Stimulated activated CD8-positive, alpha-beta memory T cell treated with anti-CD3 and anti-CD28 coated beads, Interleukin-15, amount 100 ng/mL, for 1 hour (primary cell): ENCODE measurements around the gene SLX4IP.

Experiments used
- DNase-seq: peaks from one replicate; pipeline ENCODE4 v3.0.0-alpha.2; 2020; ENCODE audit warnings: low read depth

The SLX4IP gene

DNA sequence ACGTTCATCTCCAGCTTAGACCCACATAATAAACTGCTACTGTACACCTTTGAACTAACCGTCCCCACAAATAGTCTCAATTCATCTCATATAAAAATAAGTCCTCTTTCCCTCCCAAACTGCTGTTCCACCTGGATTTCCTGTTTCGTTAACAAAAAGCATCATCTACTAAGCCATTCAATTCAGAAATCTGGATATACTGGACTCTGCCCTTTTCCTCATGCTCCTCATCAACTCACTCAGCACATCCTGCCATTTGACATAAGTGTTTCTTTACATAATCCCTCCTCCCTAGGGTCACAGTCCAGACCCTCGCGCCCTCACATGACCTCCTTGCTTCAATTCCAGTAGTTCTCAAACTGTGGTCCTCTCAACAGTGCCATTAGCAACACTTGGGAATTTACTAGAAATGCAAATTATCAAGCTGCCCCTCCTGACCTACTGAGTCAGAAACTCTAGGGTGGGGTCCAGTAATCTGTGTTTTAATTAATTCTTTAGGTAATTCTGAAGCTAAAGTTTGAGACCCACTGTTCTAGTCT is 5.6 kb upstream of the SLX4IP start:
- DNase-seq: no peak

DNA sequence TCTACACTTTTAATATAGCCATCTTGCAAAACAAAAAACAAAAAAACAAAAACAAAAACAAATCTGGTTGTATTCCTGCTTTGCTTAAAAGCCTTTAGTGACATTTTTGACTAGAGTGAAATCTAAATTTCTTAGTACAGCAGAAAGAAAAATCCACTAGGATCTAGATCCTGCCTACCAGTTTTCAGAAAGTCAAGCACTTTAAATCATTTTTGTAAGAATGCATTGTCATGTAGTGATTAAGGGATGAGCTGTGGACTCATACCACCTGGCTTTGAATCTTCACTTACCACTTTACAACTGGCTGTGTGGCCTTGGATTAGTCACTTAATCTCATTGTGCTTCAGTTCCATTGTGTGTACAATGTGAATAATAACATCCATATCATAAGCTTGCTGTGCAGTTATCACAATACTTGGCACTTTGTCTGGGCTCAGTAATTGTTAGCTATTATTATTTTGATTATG is 5.1 kb upstream of the SLX4IP start:
- DNase-seq: no peak

DNA sequence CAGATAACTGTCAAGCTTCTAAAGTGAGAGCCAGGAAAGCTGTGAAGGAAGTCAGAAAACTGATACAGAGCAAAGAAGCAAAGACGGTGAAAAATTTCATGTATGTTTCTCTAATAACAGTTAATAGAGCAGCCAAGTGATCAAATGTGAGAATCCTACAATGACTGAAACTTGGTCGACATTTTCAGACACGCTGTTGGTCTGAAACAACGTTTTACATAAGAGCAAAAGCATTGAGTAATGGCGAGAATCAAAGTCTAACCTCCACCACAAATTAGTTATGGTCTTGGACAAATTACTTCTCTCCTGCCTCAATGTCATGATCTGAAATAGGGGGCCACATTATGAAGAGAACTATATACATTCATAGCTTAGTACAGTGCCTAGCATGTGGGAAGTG is 4.4 kb upstream of the SLX4IP start:
- DNase-seq: no peak

DNA sequence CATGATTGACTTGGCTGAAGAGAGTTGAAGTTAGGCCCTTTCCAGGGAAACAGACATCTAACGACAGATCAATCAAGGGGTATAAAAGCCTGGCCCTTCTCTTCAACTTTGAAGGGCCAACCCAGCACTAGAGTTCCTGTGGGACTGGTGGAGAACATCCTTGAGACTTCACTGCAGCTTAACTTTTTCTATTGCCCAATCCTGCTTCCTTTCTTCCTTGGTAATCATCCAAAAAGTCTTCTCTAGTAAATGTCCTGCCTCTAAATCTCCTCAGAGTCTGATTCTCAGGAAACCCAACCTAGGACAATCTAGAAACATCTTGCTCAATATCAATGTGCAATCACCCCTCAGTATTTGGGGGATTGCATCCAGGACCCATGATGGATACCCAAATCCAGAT is 3.0 kb upstream of the SLX4IP start:
- DNase-seq: no peak

DNA sequence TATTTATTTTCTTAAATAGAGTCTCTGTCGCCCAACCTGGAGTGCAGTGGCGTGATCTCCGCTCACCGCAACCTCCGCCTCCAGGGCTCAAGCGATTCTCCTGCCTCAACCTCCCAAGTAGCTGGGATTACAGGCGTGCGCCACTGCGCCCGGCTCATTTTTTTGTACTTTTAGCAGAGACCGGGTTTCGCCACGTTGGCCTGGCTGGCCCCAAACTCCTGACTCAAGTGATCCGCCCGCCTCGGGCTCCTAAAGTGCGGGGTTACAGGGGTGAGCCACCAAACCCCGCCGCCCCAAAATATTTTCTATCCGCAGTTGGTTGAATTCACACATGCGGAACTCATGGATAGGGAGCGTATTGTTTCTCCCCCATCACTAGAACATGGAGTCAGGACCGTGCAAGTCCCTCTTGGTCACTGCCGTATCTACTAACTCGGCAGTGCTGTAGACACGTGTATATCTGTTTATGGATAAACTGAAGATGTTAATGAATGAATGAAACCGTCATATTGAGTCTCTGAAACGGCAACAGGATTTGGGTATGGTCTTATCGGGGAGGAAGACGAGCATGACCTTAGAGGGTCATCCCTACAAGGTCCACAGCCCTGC is 2.0 kb upstream of the SLX4IP start:
- DNase-seq: no peak

DNA sequence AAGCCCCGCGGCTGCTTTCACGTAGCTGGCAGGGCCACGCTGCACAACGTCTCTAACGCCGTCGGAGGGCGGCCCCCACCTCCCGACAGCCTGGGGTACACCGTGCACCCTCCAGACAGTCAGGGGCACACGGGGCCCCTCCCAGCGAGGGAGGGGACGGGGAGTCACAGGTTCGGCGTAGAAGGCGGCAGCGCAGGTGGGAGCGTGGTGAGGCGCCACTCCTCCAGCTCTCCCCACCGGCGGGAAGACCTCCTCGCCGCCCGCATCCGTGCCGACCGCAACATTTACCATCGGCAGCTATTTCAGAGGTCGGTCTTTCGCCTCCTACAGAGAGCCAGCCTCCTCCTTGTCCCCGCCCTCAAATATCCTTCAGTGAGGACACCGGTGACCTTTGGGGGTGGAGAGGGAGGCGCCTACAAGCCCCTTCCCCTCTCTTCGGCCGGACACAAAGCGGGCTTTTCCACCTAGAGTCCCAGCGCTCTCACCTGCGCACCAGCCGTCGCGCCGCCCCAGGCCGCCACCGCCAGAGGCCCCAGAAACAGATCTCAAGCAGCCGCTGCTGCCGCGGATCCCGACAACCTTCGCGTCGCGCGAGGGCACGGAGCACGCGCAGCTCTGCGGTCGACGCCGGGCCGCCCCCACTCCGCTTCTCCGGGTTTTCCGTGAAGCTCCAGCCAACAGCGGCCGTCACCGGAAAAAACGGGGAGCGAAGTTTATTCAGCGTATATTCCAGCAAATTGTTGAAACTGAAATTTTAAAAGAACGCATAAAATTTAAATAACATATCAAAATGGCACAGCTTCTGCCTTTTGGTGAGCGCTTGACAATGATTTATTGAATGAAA is 1.3 kb upstream of the SLX4IP start, which contains the start of gene MKKS:
Gene MKKS (minus strand): TSS at position 600 of the 844 bp plus-strand sequence. CDS start 20,708 bp downstream, outside the sequence.
- peak; percentile 71 for DNase-seq

DNA sequence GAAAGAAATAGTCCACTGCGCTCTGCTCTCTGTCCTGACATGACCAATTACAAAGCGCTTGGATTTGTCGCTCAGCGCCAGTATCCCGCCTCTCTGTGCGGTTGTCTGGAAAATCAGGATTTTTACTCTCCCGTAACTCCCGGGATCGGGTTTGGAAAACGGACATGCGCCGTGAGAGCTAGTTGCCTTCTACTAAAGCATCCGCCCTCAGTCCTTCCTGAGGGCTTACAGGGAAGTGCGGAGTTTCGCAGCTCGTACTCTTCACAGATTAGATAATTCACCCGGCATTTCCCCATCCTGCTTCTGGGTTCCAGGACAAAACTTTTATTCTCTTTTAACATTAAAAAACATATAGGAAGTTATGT is 656 bp upstream of the SLX4IP start:
- DNase-seq: peak; percentile 29

DNA sequence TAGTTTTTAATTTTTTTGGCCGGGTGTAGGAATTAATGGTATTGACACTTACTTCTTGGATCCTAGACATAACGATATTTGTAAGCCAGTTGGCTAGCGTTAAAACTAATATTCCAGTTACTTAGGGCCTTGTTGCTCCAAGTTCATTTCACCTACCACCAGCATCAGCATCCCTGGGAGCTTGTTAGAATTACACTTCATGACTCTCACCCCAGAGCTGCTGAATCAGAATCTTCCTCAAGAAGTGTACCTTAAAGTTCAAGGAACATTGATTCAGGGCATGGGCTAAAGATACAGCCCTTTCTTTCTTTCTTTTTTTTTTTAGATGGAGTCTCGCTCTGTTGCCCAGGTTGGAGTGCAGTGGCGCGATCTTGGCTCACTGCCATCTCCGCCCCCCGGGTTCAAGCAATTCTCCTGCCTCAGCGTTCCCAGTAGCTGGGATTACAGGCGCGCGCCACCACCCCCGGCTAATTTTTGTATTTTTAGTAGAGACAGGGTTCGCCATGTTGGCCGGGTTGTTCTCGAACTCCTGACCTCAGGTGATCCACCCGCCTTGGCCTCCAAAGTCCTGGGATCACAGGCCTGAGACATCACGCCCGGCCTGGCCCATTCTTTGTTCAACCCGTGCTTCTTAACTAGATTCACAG is 1.1 kb downstream of the SLX4IP start:
- no peak for DNase-seq

DNA sequence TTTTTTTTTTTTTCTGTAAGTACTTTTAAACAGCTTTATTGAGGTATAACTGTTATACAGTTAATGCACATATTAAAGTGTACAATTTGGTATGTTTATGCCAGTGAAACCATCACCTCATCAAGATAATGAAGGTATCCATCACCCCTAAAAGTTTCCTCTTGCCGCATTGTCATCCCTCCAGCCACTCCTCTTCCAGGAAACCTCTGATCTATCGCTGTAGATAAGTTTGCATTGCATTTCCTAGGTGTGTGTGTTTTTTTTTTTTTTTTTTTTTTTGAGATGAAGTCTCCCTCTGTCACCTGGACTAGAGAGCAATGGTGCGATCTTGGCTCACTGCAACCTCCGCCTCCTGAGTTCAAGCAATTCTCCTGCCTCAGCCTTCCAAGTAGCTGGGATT is 3.1 kb downstream of the SLX4IP start:
- DNase-seq: no peak

DNA sequence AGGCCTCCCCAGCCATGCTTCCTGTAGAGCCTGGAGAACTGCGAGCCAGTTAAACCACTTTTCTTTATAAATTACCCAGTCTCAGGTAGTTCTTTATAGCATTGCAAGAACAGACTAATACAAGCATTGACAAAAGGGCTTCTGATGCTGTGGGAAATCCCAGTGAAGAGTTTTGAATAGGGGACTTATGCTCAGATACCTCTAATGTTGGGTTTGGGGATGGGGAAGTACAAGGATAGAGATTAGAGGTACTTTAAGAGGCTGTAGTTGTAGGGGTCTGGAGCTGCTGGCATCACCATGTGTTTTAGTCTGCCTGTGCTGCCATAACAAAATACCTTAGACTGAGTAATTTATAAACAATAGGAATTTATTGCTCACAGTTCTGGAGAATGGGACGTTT is 8.8 kb downstream of the SLX4IP start:
- DNase-seq: no peak

DNA sequence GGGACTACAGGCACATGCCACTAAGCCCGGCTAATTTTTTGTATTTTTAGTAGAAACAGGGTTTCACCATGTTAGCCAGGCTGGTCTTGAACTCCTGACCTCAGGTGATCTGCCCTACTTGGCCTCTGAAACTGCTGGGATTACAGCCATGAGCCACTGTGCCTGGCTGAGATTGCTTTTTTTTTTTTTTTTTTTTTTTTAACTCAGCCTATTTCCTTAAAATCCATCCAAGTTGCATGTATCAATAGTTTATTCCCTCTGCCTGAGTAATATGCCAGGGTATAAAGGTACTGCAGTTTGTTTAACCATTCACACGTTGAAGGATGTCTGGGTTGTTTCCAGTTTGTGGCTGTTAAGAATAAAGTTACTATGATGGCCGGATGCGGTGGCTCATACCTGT is 10.7 kb downstream of the SLX4IP start:
- no peak for DNase-seq

DNA sequence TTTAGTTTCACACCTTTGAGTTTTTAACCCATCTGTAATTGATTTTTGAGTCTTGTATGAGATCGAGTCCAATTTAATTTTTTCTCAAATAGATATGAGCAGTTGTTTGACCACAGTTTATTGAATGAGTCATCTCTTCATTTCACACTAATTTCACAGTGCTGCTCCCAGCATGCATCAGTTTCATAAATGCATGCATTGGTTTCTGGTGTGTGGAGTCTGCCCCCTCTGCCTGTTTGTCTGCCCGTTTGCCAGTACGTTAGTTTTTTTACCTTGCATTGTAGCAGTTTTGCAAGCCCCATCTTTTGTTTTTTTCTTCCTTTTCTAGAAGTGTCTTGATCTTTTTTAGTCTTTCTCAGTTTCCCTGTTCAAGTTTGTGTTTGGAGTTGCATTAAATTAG is 11.9 kb downstream of the SLX4IP start:
- peak; percentile 9 for DNase-seq

DNA sequence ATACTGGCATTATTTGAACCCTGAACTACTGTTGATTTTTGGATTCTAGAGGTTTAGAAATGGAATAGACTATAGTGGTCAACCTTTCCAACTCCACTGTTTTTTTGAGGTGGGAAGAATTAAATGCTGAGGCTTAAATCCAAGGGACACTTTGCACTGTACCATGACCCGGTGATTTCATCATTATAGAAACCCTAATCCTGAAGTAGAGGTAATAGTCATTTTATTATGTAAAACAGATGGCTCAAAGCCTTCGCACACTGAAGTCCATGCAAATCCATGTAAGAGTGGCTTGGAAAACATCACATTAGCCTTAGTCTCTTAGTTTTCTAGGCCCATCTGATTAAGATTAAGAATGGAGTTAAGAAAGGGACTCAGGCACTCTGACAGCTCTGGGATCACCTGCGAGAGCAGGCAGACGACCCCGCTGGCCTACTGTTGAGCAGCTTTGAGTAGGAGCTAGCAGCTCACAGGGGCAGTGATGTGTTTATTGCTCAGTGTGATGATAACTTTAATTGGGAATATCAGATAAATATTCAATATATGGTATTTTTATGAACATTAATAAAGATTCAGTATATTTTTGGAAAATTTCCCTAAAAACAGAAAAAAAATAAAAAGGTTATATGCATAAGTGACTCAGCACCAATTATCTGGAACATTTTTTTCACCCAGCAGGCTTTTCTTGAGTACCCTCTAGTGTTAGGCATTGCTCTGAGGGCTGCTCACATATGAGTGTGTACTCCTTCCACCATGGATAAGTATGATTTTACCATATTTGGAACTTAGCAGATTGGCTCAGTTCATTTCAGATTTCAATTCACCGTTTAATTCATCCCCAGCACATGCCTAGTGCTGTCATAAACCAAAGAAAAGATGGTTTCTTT is 13.4 kb downstream of the SLX4IP start:
- DNase-seq: no peak

DNA sequence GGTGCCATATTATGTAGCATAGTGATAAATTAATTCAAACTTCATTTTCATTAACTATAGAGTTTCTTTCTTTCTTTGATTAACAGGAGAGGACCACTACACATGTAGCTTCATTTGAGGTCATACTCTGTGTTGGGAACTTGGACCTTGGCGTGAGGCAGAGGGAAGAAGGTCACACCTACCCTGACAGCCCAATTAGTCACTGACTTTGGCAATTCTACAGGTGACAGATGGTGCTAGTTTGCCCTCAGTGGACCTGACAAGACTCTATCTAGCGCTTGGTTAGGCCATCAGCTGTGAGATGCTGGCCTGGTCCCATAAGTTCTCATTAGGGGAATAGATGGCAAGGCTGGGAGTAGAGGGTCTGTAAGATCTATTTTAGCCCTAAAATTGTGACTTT is 14.2 kb downstream of the SLX4IP start:
- no peak for DNase-seq

DNA sequence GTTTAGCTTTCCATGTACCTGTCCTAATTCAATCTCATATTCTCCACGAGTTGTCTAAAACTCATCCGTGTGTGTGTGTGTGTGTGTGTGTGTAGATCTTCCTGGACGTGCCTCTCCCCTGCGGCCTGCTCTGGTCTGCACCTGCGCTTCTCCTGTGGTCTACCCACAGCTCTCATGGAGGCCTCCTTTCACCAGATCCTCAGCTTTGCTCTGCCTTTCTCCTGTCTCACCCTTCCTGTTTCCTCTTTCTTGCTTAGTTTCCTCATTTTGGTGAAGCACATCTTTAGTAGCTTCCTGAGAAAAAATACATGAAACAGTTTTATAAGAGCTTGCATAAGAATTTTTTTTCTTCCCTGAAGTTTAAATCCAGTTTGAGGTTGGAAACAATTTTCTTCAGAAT is 18.1 kb downstream of the SLX4IP start:
- DNase-seq: no peak

DNA sequence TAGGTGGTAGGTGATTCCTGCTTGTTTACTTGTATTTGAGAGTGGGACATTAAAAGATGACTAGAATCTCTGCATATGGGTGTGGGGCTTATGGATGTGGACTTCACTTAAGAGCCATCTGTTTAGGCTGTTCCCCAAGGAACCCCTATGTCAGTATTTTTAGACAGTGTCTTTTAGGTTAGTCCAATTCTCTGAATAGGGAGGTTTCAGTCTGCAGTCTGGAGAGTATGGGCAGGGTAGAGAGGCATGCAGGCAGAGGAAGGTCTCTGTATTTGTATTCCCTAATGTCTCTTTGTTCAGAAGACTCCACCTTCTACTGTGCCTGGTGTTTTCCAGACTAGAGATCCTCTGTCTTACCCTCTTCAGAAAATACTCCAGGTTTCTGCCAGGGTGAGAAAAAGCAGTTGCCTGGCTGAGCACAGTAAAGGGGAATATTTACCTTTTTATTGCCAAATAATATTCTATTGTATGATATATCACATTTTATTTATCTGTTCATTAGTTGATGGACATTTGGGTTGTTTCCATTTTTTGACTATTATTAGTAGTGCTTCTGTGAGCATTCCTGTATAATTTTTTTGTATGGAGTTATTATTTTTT is 19.1 kb downstream of the SLX4IP start:
- DNase-seq: no peak

DNA sequence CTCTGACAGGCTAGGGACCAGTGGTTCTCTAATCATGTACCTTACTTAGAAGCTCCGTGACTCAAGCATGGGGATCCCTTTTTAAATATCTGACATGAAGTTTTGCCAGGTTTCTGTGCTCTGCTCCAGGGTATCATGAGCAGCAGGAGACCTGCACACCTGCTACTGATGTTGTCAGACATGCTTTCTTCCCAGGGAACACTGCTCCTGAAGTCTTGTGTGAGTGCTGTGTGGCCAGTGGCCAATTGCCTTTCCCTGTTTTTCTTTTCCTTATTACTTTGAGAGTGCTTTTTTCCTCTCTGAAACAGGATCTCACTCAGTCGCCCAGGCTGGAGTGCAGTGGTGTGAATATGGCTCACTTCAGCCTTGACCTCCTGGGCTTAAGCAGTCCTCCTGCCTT is 26.4 kb downstream of the SLX4IP start:
- DNase-seq: no peak

DNA sequence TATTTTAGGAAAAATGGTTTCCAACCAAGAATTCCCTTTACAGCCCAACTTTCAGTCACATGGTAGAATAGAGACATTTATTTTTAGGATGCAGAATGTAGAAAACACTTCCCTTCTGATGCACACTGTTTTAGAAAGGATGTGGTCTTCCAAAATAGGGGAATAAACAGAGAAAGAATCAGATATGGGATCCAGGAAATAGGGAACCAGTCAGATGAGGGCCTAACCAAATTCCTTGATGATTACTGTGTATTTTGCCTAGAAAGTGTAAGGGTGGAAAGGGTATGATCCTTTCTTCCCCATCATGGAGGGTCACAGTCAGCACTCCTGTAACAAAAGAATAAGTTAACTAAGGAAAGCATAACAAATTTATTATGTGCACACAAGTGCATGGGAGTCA is 27.4 kb downstream of the SLX4IP start:
- no peak for DNase-seq

DNA sequence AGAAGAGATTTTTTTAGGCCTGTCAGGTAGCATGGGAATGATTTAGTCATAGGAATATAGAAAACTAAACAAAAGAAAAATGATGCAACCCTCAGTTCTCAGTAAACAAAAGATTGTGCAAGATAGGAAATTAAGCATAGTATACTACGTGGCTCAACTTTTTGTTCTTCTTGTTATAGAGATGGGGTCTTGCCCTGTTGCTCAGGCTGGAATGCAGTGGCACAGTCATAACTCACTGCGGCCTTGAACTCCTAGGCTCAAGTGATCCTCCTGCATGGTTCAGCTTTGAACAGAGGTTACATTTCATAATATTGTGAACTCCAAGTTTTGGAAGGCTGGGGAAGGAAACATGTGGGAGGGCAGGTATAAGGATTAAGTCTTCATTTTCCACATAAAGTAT is 28.5 kb downstream of the SLX4IP start:
- DNase-seq: no peak

DNA sequence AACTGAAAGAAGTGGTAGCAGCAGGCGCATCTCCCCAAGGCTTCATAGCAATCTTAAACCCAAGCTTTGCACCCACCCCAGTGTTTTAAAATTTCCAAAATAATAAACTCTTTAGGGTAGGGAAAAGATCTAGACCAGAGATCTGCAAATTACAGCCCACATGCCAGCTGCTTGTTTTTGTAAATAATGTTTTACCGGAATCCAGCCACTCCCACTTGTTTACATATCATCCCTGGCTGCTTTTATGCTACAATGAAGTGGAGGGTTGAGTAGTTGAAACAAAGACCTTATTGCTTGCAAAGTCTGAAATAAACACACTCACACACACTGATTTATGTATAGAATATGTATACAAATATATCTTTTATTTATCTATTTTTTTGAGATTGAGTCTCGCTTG is 30.0 kb downstream of the SLX4IP start:
- no peak for DNase-seq

DNA sequence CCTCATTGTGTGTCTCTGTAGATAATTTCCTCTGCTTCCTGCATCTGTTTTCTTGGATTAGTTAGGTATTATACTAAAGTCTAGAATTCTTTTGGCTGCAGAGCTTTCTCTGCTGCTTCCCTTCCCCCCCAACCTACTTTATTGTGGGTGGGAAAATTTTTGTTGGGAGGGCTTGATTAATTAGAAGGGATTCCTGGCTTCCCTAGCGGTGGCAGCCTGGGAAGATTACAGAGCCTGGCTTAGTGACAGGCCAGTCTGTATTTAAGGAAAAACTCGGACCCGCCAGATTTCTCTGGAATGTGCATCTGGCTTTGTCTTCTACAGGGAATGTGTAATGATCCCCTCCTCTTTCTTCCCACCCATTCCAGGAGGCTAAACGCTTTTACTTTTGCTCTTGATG is 31.2 kb downstream of the SLX4IP start:
- DNase-seq: no peak

DNA sequence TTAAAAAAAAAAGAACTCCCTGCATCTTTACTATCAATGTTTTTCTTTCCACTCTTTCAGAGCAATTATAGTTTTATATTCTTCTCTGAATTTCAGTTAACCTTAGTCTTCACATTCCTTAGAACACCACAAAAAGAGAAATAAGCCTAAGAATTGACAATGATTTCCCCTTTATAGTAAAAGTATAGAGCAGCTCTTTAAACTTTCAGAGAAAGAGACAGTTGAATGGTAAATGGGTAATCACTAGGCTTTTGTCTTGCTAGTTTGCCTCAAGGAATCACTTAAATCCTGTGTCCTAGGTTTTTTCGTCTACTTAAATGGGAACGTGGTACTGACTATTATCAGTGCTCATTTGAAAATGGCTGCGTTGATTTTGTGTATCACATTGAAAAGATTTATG is 31.8 kb downstream of the SLX4IP start:
- no peak for DNase-seq
